Measurements from ENCODE around the gene ADK. TPM values are rescaled to one million over a fixed set of nuclear protein-coding genes. Genes with fewer than 3 reads are reported as not detected.

The ADK gene
- total and polyA plus RNA-seq, 2 of the 4 experiments (the other 2 are of a cell fraction): 30.6 to 40.9 TPM

DNA sequence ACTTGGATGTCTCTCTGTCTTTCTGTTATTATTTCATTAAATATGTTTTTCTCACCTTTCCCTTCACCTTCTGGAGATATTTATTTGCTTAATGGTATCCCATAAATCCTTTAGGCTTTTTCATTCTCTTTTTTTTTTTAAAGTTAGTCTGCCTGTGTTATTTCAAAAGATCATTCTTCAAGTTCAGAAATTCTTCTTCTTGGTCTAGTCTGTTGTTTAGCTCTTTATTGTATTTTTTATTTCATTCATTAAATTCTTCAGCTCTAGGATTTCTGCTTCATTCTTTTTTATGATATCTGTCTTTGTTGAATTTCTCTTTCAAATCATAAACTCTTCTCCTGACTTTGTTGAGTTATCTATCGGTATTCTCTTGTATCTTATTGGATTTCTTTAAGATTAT, 363.3 kb downstream of the ADK start:
- Histone ChIP-seq H3K56ac (ENCODE audit: extremely low read depth, insufficient read depth, low read length) (no peak overlapping the region), H3K36me3 (ENCODE audit: control insufficient read depth, insufficient read depth, low read length) (no peaks in the 10 kb centered on the region), H2BK20ac (ENCODE audit: low read depth, low read length) (no peak overlapping the region), H2BK15ac (ENCODE audit: low read depth, low read length) (no peak overlapping the region), H3K18ac (ENCODE audit: low read depth, low read length) (no peak overlapping the region), H2BK120ac (ENCODE audit: low read depth, low read length) (no peak overlapping the region), H2BK5ac (ENCODE audit: low read depth, low read length, poor library complexity, severe bottlenecking) (no peak overlapping the region), H4K20me1 (ENCODE audit: insufficient read depth, low read length) (no peaks in the 10 kb centered on the region), H3K9me1 (ENCODE audit: insufficient read depth, low read length) (no peaks in the 10 kb centered on the region), H3K9ac (ENCODE audit: low read depth, low read length) (no peak overlapping the region), H3K4me1 (ENCODE audit: control insufficient read depth, insufficient read depth, low read length) (no peaks in the 10 kb centered on the region), H2AFZ (replicated peaks; ENCODE audit: low read length, poor library complexity) (no peak overlapping the region), H3K27ac (ENCODE audit: insufficient read depth, low read length) (no peak overlapping the region), H3K4ac (ENCODE audit: low read depth, low read length) (no peak overlapping the region), H3K14ac (replicated peaks; ENCODE audit: low read depth, low read length) (no peak overlapping the region), H3K4me3 (ENCODE audit: insufficient read depth, low read depth, low read length) (no peak overlapping the region), H3K27me3 (ENCODE audit: control insufficient read depth, insufficient read depth, low read length) (no peaks in the 10 kb centered on the region), H4K8ac (ENCODE audit: low read depth in 2 of 2, low read length in 2 of 2) (no peak overlapping the region), H3K79me1 (ENCODE audit: low read depth in 1 of 2, low read length in 2 of 2) (peaks cover 15 to 20% of the 10 kb centered on the region in 2 experiments; a peak in 3 of 4 replicates), H4K91ac (ENCODE audit: insufficient read depth, low read depth, low read length) (no peak overlapping the region), H3K9me3 (ENCODE audit: control insufficient read depth, insufficient read depth, low read length) (peaks cover 7% of the 10 kb centered on the region), H3K4me2 (ENCODE audit: low read depth, low read length) (no peak overlapping the region), H2AK9ac (replicated peaks; ENCODE audit: low read depth, low read length, poor library complexity) (no peak overlapping the region), H4K5ac (ENCODE audit: low read depth, low read length) (no peak overlapping the region), H3K23ac (ENCODE audit: low read depth, low read length) (no peak overlapping the region), H2AK5ac (ENCODE audit: low read depth, low read length) (no peak overlapping the region)
- TF ChIP-seq BHLHE40 (IDR thresholded peaks at IDR 0.05; ENCODE audit: low read depth, low read length) (no peak), FOS (IDR thresholded peaks at IDR 0.05; ENCODE audit: low read depth, low read length) (no peak), RCOR1 (IDR thresholded peaks at IDR 0.05; ENCODE audit: insufficient replicate concordance, low read length) (no peak), POLR2A (IDR thresholded peaks at IDR 0.05; ENCODE audit: low read depth, low read length) (no peak), NFE2L2 (IDR thresholded peaks at IDR 0.05; ENCODE audit: low read depth, low read length) (no peak), RAD21 (IDR thresholded peaks at IDR 0.05; ENCODE audit: low read length) (no peak), CHD1 (IDR thresholded peaks at IDR 0.05; ENCODE audit: low read depth, low read length) (no peak), CEBPB (IDR thresholded peaks at IDR 0.05; ENCODE audit: low read depth, low read length) (no peak), CTCF (conservative IDR thresholded peaks at IDR 0.05; ENCODE audit: low read depth, low read length) (no peak), ELK1 (IDR thresholded peaks at IDR 0.05; ENCODE audit: borderline replicate concordance, low read depth, low read length) (no peak), MAFK (IDR thresholded peaks at IDR 0.05; ENCODE audit: low read depth, low read length) (no peak), MAZ (IDR thresholded peaks at IDR 0.05; ENCODE audit: borderline replicate concordance, low read depth, low read length) (no peak)
- TF ChIP-seq, protein P1, sequence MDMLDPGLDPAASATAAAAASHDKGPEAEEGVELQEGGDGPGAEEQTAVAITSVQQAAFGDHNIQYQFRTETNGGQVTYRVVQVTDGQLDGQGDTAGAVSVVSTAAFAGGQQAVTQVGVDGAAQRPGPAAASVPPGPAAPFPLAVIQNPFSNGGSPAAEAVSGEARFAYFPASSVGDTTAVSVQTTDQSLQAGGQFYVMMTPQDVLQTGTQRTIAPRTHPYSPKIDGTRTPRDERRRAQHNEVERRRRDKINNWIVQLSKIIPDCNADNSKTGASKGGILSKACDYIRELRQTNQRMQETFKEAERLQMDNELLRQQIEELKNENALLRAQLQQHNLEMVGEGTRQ (IDR thresholded peaks at IDR 0.05; ENCODE audit: low read depth, low read length): no peak
- ChIA-PET POLR2A (ENCODE audit: unreplicated experiment) (no interaction called here), CTCF (no interaction called here)
- no peak for ATAC-seq (ENCODE audit: low read depth)
- no TSS peak for BruUV-seq (replicated peaks)
- in situ Hi-C loops (cut with MboI; ENCODE audit: low sequenced_read_pairs) (no loop called here), dilution Hi-C loops (cut with HindIII; ENCODE audit: low sequenced_read_pairs, unreplicated experiment) (no loop called here), intact Hi-C loops (cut with micrococcal nuclease) (no loop called here)
- no peak for DNase-seq
- WGBS, 2 experiments (ENCODE audit: extremely low coverage in 2 of 2, insufficient read length in 1 of 2): no CpG with 5 or more reads among the region's 1 CpG

Measured in IMR-90 (cell line).